HG02938 (cell line): ENCODE data around the gene DDX28.

Experiments
- ATAC-seq: cut with Tn5 transposase; IDR thresholded peaks from one replicate; pipeline ENCODE4 v1.9.1; 2021; ENCODE audit warnings: mild to moderate bottlenecking, moderate library complexity; ENCODE audit not compliant: unreplicated experiment

The DDX28 gene, protein sequence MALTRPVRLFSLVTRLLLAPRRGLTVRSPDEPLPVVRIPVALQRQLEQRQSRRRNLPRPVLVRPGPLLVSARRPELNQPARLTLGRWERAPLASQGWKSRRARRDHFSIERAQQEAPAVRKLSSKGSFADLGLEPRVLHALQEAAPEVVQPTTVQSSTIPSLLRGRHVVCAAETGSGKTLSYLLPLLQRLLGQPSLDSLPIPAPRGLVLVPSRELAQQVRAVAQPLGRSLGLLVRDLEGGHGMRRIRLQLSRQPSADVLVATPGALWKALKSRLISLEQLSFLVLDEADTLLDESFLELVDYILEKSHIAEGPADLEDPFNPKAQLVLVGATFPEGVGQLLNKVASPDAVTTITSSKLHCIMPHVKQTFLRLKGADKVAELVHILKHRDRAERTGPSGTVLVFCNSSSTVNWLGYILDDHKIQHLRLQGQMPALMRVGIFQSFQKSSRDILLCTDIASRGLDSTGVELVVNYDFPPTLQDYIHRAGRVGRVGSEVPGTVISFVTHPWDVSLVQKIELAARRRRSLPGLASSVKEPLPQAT

DNA sequence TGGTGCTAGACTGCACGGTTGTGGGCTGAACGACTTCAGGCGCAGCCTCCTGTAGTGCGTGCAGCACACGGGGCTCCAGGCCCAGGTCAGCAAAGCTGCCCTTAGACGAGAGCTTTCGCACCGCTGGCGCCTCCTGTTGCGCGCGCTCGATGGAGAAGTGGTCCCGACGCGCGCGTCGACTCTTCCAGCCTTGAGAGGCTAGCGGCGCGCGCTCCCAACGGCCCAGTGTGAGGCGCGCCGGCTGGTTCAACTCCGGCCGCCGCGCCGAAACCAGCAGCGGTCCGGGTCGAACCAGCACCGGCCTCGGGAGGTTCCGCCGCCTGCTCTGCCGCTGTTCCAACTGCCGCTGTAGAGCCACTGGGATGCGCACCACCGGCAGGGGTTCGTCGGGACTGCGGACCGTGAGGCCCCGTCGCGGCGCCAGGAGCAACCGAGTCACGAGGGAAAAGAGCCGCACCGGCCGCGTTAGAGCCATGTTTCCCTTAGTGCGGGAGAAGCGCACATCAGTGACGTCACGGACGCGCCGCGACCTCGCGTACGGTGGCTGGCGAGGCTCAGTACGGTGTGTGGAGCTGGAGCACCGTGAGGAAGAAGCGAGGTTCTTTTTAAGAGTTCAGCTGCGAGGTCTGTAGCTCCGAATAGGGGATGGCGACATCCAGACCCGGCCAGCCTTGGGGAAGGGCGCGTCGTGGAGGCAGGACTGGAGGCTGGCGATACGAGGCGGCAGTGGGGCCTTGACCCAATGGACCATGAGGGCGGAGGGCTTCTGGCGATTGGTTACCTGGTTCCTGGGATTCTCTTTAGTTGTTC, at the start of gene DDX28, which contains the start of gene DUS2:
DDX28 (minus strand) TSS at position 505 of the 810 bp plus-strand sequence; CDS start at position 475, 30 bp downstream.
DUS2 (plus strand) TSS at position 557 of the 810 bp plus-strand sequence. CDS start 14,740 bp downstream, outside the sequence.
- ATAC-seq: peak; percentile 77

DNA sequence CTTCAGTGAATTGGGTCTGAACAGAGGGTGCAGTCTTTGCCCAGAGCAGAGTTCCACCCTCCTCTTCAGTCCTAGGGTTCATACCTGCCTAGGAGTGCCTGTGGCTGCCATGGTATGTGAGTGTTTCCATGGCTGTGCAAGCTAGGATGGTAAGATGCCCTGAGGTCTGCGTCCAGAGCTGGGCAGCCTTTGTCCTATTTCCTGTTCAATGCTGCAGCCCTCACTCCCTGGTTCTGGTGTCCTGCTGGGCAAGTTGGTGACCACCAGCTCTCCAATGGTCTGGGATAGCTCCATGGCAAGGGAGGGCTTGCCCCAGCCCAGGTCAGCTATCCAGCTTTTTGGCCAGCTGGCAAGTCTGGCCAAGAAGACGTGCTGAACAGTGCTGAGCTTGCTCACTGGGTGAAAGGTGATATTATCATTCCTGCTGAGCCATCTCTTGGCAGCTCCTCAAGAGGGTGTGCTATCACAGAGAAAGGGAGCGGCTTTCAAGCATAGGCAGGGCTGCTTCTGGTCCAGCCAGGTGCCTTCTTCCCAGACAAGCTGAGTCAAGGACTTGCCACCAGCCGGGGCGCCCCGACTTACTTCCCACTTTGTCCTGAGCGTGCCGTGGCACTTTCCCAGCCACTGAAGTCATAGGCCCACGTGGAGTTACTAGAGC, 49.1 kb upstream of the DDX28 start:
- no peak for ATAC-seq

DNA sequence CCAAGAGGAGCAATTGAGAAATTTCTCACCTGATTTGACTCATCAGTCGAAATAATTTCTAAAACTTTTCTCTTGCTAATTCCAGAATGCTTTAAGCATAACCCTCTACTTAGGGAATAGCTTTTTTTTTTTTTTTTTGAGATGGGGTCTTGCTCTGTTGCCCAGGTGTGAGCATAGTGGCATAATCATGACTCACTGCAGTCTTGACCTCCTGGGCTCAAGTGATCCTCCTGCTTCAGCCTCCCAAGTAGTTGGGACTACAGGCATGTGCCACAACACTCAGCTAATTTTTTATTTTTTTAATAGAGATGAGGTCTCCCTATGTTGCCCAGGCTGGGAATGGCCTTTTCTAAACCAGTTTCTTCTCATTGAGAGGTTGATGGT, 48.5 kb upstream of the DDX28 start:
- ATAC-seq: no peak

DNA sequence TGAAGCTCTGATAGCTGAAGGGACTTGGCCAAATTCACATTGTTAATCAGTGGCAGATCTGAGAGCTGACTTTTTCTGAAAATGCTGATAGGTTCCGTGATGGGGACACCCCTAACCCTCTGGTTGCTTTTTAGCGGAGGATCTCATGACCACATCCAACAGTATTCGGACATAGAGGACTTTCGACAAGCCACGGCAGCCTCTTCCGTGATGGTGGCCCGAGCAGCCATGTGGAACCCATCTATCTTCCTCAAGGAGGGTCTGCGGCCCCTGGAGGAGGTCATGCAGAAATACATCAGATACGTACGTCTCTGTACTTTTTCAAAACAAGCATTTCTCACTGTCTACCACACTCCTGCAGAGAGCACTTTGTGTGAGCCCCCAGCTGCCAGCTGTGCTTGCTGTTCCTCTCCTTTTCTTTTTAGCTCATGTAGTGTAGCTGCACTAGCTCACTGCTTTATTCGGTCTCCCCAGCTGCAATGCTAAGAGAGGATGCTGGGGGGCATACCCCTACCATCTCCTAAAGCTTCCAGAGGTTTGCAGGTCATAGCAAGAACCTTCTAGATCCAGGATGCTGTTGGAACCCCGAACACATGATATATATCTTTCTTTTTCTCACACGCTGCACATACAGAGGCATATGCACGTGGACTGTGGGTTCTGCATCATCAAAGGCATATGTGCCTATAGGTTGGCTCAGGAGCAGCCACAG, 47.9 kb upstream of the DDX28 start:
- no peak for ATAC-seq

DNA sequence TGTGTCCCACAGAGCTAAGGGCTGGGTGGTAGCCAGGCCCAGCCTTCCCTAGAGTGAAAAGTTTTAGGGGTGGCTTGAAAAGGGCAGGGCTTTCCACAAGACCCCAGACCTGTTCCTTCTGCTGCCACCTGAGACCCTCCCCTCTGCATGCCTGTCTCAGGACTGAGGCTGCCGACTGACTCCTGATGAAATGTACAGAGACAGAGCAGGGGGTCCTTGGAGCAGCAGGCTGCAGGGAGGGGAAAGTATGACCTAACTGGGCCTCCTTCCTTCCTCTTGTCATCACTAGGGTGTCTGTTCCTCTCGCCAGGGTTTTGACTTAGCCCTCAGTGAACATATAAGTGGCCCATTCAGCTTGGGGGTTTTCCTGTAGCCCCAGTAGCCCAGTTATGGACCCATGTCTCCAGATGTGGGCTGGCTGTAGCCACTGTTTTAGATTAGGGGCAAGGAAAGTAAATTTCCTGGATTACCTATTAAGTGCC, 47.3 kb upstream of the DDX28 start:
- no peak for ATAC-seq

DNA sequence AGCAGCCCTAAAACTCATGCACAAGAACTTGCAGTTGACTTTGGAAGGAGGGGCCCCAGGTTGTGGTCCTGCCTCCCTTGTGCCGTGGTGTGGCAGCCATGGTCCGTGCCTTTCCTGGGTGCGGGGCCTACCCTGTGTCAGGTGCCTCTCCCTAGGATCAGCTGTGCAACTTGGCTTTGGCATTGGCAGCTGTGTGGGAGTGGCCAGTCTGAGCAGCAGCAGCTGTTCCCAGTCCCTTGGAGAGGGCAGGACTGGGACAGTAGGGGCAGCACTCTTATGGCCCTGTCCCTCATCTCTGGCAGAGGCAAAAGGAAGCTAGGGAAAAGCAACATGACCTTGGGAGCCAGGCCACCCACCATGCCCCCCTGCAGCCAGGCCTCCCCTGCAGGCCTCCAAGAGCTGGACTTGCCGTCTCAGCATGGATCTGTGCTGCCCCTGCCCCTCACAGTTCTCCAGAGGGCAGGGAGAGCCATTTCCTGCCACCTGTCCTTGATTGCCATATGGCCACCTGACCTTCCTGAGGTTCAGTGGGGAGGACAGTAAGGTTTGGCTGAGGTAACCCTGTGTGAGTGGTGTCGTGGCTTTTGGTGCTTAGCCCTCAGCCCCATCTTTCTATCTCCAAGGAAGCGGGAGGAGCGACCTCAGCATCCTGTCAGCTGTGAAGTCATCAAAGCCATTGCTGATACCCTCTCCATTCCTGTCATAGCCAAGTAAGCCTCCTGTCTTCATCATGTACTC, 46.6 kb upstream of the DDX28 start:
- ATAC-seq: no peak

DNA sequence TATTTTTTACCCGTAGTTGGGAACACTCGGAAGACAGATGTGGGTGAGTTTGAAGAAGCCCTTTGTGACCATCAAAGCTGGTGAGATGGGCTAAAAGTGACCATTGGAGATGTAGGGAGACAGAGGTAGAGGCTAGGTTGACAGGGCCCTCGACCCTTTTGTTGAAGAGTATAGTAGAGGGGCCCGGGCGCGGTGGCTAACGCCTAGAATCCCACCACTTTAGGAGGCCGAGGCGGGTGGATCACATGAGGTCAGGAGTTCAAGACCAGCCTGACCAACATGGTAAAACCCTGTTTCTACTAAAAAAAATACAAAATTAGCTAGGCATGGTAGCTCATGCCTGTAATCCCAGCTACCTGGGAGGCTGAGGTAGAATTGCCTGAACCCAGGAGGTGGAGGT, 45.9 kb upstream of the DDX28 start:
- no peak for ATAC-seq

DNA sequence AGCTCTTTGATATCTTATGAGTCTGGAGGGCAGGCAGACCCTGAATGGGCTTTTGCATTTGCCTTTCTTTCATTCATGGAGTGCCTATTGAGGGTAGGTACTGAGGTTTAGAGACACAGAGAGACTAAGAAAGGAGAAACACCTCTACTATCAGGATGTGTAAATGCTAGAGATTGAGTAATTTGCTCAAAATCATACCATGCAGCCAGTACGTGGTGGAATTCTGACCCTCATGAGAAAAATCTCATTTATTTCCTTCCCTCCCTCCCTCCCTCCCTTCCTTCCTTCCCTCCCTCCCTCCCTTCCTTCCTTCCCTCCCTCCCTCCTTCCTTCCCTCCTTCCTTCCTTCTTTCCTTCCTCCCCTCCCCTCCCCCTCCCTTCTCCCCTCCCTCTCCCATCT, 43.7 kb upstream of the DDX28 start:
- no peak for ATAC-seq

DNA sequence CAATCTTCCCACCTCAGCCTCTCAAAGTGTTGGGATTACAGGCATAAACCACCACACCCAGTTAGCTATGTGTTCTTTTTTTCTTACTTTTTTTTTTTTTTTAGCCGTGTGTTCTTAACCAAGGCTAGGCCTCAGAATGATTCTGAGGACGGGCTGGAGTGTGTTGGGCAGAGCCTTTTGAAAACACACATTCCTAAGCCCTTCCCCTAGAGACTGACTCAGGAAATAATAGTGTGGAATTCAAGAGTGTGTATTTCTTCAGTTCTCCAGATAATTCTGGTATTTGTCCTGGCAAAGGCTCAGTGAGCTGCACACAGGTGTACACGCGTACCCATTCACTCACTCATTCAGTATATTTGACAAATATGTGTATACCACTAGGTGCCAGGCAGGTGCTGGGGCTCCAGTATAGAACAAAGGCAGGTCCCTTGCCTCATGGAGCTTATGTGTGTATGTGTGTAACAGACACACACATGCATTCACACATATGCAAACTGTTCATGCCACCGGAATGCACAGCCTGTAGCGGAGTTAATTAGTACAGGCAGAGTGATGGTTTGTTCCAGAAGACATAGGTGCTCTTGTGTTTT, 42.8 kb upstream of the DDX28 start:
- no peak for ATAC-seq

DNA sequence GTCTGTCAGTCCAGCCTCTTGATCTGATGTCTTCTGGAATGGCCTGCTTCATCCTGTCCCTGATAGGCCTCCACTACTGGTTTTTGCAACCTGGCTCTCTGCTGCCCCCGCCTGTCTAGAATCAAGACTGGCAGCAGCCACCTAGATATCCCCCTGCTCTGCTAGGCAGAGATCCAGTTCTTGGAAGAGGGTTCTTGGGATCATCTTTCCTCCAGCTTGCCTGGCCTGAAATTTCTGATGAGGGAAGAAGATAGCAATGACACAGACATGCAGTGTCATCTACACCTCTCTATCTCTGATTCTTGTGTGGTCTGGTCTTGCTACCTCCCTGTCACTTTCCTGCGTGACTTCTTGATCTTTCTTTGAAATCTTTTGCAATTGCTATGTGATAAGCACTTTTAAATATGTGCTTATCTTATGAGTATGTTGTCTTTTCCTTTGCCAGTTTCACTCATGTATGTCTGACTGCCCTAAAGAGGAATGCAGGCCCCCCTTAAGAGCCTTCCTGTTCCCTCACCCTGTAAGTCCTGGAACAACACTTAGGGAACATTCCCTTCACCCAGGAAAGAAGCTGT, 41.8 kb upstream of the DDX28 start:
- no peak for ATAC-seq

DNA sequence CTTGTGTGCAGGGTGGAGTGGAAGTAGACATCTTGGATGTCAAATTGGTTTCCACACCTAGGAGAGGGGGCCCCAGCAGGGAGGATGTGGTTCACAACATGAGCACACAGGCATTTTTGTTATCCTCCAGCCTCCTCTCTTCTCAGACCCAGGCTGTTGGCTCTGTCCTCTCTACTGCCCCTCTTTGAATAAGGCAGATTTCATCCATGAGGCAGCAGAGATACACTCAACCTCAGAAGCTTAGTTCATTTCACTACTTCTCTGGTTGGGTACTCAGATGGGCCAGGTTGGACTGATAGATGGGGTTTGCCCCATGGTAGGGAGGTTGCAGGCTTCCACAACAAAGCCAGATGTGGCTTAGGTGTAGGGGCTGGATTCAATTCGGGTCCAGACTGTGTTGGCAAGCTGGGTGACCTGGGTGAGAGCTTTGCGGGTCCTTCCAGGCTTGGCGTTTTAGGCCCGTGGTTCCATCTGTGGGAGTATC, 39.9 kb upstream of the DDX28 start:
- no peak for ATAC-seq

DNA sequence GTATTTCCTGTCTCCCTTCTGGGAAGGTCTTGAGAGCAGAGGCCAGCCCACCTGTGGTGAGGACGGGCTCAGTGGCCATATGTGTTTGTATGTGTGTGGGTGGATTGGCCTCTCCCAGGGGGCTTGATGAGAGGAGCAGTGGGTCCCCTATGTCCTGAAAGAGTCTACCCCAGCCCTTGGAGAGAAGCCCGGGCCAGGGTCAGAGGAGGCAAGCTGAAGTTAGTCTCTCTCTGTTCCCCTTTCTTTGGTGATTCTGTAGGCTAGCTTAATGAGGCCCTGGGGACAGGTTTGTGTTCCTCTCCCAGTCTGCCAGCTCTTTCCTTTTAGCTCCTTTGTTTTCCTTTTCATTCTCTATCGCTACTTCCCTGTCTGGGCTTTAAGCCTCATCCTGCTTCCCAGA, 38.4 kb upstream of the DDX28 start:
- no peak for ATAC-seq

DNA sequence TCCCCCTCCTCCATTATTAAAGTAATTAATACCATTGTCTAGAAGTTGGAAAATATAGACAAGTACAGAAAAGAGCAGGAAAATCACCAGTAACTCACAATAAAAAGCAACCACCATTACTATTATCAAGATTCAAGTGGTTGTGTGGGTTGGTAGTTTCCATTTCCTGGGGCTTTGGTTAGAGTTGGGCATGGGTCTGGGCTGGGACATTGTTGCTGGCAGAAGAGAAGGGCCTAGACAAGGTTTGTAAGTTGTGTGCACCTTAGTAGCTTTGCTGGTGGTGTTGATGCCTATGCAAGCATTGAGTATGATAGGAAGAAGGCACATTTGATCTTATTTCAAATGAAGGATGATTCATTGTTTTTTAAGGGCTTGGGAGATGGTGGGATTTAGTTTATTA, 36.8 kb upstream of the DDX28 start:
- ATAC-seq: no peak

DNA sequence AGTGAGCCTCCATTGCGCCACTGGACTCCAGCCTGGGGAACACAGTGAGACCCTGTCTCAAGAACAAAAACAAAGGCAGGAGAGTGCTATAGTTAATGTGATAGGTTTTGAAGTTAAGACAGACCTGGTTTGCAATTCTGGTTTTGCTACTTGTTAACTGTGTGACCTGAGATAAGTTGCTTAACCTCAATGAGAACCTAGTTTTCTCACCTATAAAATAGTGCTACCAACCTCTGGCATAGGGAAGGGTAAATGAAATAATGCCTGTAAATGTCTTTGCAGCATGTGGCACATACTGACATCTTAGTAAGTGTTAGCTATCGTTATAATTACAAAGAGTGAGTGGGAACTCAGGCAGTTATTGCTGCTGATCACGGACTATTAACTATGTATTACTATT, 32.4 kb upstream of the DDX28 start:
- no peak for ATAC-seq

DNA sequence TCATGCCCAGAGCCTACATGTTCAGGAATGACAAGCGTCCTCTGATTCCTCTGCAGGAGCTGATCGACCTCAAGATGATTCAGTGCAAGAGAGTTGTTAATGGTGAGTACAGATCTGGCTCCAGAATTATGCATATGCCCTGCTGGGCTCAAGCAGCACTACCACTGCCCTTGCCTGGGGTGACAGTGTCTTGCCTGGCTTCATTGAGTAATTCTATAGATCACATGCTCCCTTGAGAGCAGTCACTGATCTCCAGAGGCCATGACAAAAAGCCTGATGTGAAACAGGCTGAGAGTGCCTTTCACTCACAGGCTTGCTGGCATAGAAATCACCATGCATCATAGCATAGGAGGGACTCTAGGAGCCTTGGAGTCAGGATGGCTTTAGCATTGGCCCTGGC, 26.4 kb upstream of the DDX28 start:
- ATAC-seq: no peak

DNA sequence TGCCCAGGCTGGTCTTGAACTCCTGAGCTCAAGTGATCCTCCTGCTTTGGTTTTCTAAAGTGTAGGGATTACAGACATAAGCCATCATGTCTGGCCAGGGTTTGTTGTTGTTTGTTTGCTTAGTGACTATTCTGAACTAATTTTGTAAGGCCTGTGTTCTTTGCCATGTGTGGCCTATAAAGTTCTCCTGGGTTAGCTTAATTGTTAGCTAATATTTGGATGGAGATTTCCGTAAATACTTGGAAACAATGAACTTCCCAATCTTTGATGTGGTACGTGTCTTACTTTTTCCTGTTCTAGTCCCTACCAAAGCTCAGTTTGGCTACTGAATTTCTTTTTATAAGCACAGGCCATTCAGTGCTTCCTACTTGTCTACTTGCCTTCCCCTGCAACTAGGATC, 25.0 kb upstream of the DDX28 start:
- ATAC-seq: no peak

DNA sequence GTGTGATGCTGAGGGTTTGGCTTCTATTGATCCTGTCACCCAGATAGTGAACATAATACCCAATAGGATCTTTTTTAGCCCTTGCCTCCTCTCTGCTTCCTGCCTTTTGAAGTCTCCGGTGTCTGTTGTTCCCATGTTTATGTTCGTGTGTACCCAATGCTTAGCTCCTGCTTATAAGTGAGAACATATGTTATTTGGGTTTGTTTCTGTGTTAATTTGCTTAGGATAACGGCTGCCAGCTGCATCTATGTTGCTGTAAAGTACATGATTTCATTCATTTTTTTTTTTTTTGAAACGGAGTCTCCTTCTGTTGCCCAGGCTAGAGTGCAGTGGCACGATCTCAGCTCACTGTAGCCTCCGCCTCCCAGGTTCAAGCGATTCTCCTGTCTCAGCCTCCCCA, 23.1 kb upstream of the DDX28 start:
- no peak for ATAC-seq

DNA sequence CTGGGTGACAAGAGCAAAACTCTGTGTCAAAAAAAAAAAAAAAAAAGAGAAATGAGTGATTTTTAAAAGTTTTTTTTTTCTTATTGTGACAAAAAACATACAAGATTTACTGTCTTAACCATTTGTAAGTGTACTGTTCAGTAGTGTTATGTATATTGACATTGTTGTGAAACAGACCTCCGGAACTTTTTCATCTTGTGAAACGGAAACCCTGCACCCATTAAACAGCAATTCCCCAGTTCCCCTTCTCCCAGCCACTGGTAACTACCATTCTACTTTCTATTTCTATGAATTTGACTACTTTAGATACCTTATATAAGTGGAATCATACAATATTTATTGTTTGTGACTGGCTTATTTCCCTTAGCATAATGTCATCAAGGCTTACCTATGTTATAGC, 18.8 kb upstream of the DDX28 start:
- no peak for ATAC-seq
